Mammary epithelial cell (primary cell): ENCODE data around the gene MRPL44.

Experiments
- EZH2 ChIP-seq: IDR thresholded peaks from 2 replicates; pipeline ENCODE4 v1.6.1; 2012; ENCODE audit warnings: low read length, inconsistent platforms, borderline replicate concordance
- TF ChIP-seq, protein P1 (sequence below), 2 donors: IDR thresholded peaks in 1 of 2; conservative IDR thresholded peaks in 1 of 2; 2 replicates each; pipeline ENCODE4 v1.5.1; 2011 to 2012; ENCODE audit warnings: inconsistent platforms in 2 of 2, low read length in 2 of 2, mild to moderate bottlenecking in 2 of 2, control low read depth in 1 of 2, low read depth in 1 of 2; ENCODE audit not compliant: insufficient read depth in 1 of 2; ENCODE audit errors: extremely low read depth in 1 of 2

DNA sequence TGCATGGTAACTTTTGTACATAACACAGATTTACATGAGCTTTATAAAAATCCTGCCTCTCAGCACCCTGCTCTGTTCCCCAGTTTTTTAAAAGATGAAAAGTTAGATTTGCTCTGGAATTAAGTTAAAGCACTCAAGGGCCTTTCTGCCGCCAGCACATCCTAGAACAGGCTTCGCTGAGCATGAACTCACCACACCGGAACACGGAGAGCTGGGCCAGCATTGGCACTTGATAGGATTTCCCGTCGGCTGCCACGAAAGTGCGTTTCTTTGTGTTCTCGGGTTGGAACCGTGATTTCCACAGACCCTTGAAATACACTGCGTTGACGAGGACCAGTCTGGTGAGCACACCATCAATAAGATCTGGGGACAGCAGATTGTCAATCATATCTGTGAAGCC, 34.3 kb downstream of the MRPL44 start:
- TF ChIP-seq, protein P1, sequence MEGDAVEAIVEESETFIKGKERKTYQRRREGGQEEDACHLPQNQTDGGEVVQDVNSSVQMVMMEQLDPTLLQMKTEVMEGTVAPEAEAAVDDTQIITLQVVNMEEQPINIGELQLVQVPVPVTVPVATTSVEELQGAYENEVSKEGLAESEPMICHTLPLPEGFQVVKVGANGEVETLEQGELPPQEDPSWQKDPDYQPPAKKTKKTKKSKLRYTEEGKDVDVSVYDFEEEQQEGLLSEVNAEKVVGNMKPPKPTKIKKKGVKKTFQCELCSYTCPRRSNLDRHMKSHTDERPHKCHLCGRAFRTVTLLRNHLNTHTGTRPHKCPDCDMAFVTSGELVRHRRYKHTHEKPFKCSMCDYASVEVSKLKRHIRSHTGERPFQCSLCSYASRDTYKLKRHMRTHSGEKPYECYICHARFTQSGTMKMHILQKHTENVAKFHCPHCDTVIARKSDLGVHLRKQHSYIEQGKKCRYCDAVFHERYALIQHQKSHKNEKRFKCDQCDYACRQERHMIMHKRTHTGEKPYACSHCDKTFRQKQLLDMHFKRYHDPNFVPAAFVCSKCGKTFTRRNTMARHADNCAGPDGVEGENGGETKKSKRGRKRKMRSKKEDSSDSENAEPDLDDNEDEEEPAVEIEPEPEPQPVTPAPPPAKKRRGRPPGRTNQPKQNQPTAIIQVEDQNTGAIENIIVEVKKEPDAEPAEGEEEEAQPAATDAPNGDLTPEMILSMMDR (conservative IDR thresholded peaks at IDR 0.05 in 1 of 2, IDR thresholded peaks at IDR 0.05 in 1 of 2; ENCODE audit: extremely low read depth in 1 of 2, insufficient read depth in 1 of 2, low read depth in 1 of 2, low read length in 2 of 2) = no peak
- no peak for TF ChIP-seq EZH2
